Astrocyte of the cerebellum (primary cell): ENCODE data around the gene PRR19.

Experiments
- DNase-seq: peaks from one replicate; pipeline ENCODE4 v3.0.0-alpha.2; 2011; ENCODE audit warnings: low read depth
- H3K4me3 ChIP-seq: 2 replicates; pipeline ENCODE4 v1.5.1; 2011; ENCODE audit warnings: mild to moderate bottlenecking, low read depth, low read length, moderate library complexity
- CTCF ChIP-seq: IDR thresholded peaks from 2 replicates; pipeline ENCODE4 v1.5.1; 2012; ENCODE audit warnings: low read length, low read depth, moderate library complexity, mild to moderate bottlenecking; ENCODE audit errors: missing control alignments
- in situ Hi-C: cut with HindIII; loops from 2 replicates; pipeline ENCODE4 v1.10.0; 2017; ENCODE audit warnings: low sequenced_read_pairs

PRR19 gene

GRCh38 chr19:42351079-42351735, 49.3 kb downstream of the PRR19 start:
- H3K4me3 ChIP-seq, result no peak overlapping the region
- no peak for DNase-seq
- TF ChIP-seq CTCF, result no peak
- in situ Hi-C loops, result no loop called here

GRCh38 chr19:42352301-42353259, 50.6 kb downstream of the PRR19 start:
- no peak for TF ChIP-seq CTCF
- H3K4me3 ChIP-seq, result no peak overlapping the region
- DNase-seq, result no peak
- in situ Hi-C loops, result no loop called here

GRCh38 chr19:42353341-42354015, 51.5 kb downstream of the PRR19 start:
- no peak for TF ChIP-seq CTCF
- H3K4me3 ChIP-seq, result no peak overlapping the region
- in situ Hi-C loops, result no loop called here
- no peak for DNase-seq

GRCh38 chr19:42355896-42356295, 54.0 kb downstream of the PRR19 start:
- TF ChIP-seq CTCF, result no peak
- in situ Hi-C loops, result no loop called here
- H3K4me3 ChIP-seq, result no peak overlapping the region
- no peak for DNase-seq

- no peak for TF ChIP-seq CTCF
These were observed 54.8 kb downstream of the PRR19 start for GRCh38 chr19:42356686-42357085.

GRCh38 chr19:42357290-42357689, 55.4 kb downstream of the PRR19 start:
- TF ChIP-seq CTCF, result no peak
- H3K4me3 ChIP-seq, result no peak overlapping the region
- DNase-seq, result no peak
- in situ Hi-C loops, result no loop called here

More at GRCh38 chr19:42356686-42357085, 54.8 kb downstream of the PRR19 start:
- H3K4me3 ChIP-seq, result no peak overlapping the region
- in situ Hi-C loops, result no loop called here
- no peak for DNase-seq
